GM12878 (cell line): Measurements from ENCODE around the gene IL10. TPM values are rescaled to one million over a fixed set of nuclear protein-coding genes. Genes with fewer than 3 reads are reported as not detected.

Source experiments
- BACH1 ChIP-seq: fragments of 450-650 bp; IDR thresholded peaks from 2 replicates; pipeline ENCODE4 v1.6.1; 2017; ENCODE audit warnings: mild to moderate bottlenecking, borderline replicate concordance
- CHD2 ChIP-seq: IDR thresholded peaks from 2 replicates; pipeline ENCODE4 v1.6.1; 2011; ENCODE audit warnings: low read depth, low read length, improper control_type of control experiment, borderline replicate concordance
- CREB1 ChIP-seq: IDR thresholded peaks from 2 replicates; pipeline ENCODE4 v1.6.1; 2012; ENCODE audit warnings: low read depth, mild to moderate bottlenecking, inconsistent platforms
- FOXM1 ChIP-seq: IDR thresholded peaks from 2 replicates; pipeline ENCODE4 v1.6.1; 2012; ENCODE audit warnings: low read depth, mild to moderate bottlenecking, inconsistent platforms, low read length, moderate library complexity
- HDGF ChIP-seq: fragments of 450-650 bp; IDR thresholded peaks from 2 replicates; pipeline ENCODE4 v1.6.1; 2016; ENCODE audit warnings: antibody characterized with exemption
- IKZF1 ChIP-seq: fragments of 450-650 bp; conservative IDR thresholded peaks from 2 replicates; pipeline ENCODE4 v1.6.1; 2017; ENCODE audit warnings: antibody characterized with exemption, mild to moderate bottlenecking
- IRF4 ChIP-seq: IDR thresholded peaks from 2 replicates; pipeline ENCODE4 v1.6.1; 2011; ENCODE audit warnings: low read depth, low read length
- JUND ChIP-seq: IDR thresholded peaks from 2 replicates; pipeline ENCODE4 v1.6.1; 2012; ENCODE audit warnings: low read depth, mild to moderate bottlenecking, low read length, improper control_type of control experiment, moderate library complexity
- MTA3 ChIP-seq: IDR thresholded peaks from 2 replicates; pipeline ENCODE4 v1.6.1; 2012; ENCODE audit warnings: low read length, inconsistent platforms, borderline replicate concordance
- NFIC ChIP-seq: IDR thresholded peaks from 2 replicates; pipeline ENCODE4 v1.6.1; 2012; ENCODE audit warnings: low read depth, mild to moderate bottlenecking, inconsistent platforms, low read length, moderate library complexity
- PML ChIP-seq: IDR thresholded peaks from 2 replicates; pipeline ENCODE4 v1.6.1; 2012; ENCODE audit warnings: low read length, inconsistent platforms
- SMAD5 ChIP-seq: IDR thresholded peaks from 2 replicates; pipeline ENCODE4 v1.6.1; 2016; ENCODE audit warnings: antibody characterized with exemption, low read depth
- SPI1 ChIP-seq: IDR thresholded peaks from 2 replicates; pipeline ENCODE4 v1.6.1; 2011; ENCODE audit warnings: low read depth, mild to moderate bottlenecking, low read length, moderate library complexity, borderline replicate concordance; ENCODE audit not compliant: insufficient read depth
- SRF ChIP-seq, 2 experiments: IDR thresholded peaks; 2 replicates each; pipeline ENCODE4 v1.6.1; 2011; ENCODE audit warnings: low read depth in 2 of 2, low read length in 2 of 2, mild to moderate bottlenecking in 1 of 2, moderate library complexity in 1 of 2
- TBL1XR1 ChIP-seq: IDR thresholded peaks from 2 replicates; pipeline ENCODE4 v1.6.1; 2012; ENCODE audit warnings: low read depth, low read length, improper control_type of control experiment
- ZNF217 ChIP-seq: fragments of 450-650 bp; IDR thresholded peaks from 2 replicates; pipeline ENCODE4 v1.6.1; 2017; ENCODE audit warnings: antibody characterized with exemption, mild to moderate bottlenecking
- ZSCAN29 ChIP-seq: fragments of 450-650 bp; IDR thresholded peaks from 2 replicates; pipeline ENCODE4 v1.6.1; 2017; ENCODE audit warnings: mild to moderate bottlenecking, moderate library complexity
- polyA plus RNA-seq, 11 experiments: library from polyadenylated mRNA; depleted of rRNA in 4 of 11; unstranded in 6 of 11; stranded (reverse) in 5 of 11; fragments of >200 nt; fragmentation: Nextera tagmentation in 4 of 11; fragmentation: Illumina TruSeq in 1 of 11; extraction: Ambion mirVana in 4 of 11; extraction: Trizol in 1 of 11; gene quantifications; 1 replicate in 1 of 11; 2 replicates in 10 of 11; pipeline versions ENCODE4 v1.2.1 to v1.2.3, GENCODE V29; 2011 to 2016; ENCODE audit warnings: inconsistent platforms in 2 of 11, missing spikeins in 2 of 11, low read depth in 1 of 11
- total RNA-seq, 4 experiments: library from RNA; depleted of rRNA in 3 of 4; stranded (reverse); fragments of >200 nt in 3 of 4; fragmentation: Illumina TruSeq in 1 of 4; extraction: Trizol in 1 of 4; gene quantifications; 2 replicates each; pipeline versions ENCODE4 v1.2.1 to v1.2.3, GENCODE V29; 2013 to 2021
- TF ChIP-seq, protein P1 (sequence below): fragments of 450-650 bp; IDR thresholded peaks from 2 replicates; pipeline ENCODE4 v1.6.1; 2014; ENCODE audit warnings: mild to moderate bottlenecking
- TF ChIP-seq, protein P2 (sequence below): IDR thresholded peaks from 2 replicates; pipeline ENCODE4 v1.6.1; 2012; ENCODE audit warnings: improper control_type of control experiment, low read depth, low read length; ENCODE audit not compliant: insufficient replicate concordance
- TF ChIP-seq, protein P3 (sequence below): IDR thresholded peaks from 2 replicates; pipeline ENCODE4 v1.6.1; 2012; ENCODE audit warnings: low read length, inconsistent platforms
- TF ChIP-seq, protein P4 (sequence below): fragments of 450-650 bp; IDR thresholded peaks from 2 replicates; pipeline ENCODE4 v1.6.1; 2017; ENCODE audit warnings: borderline replicate concordance

IL10 gene
- total and polyA plus RNA-seq, 10 of the 15 experiments (the other 5 are each of a cell fraction or from before 2014, with no cell fraction given), result 0.34 to 5.0 (median 1.1) TPM

DNA sequence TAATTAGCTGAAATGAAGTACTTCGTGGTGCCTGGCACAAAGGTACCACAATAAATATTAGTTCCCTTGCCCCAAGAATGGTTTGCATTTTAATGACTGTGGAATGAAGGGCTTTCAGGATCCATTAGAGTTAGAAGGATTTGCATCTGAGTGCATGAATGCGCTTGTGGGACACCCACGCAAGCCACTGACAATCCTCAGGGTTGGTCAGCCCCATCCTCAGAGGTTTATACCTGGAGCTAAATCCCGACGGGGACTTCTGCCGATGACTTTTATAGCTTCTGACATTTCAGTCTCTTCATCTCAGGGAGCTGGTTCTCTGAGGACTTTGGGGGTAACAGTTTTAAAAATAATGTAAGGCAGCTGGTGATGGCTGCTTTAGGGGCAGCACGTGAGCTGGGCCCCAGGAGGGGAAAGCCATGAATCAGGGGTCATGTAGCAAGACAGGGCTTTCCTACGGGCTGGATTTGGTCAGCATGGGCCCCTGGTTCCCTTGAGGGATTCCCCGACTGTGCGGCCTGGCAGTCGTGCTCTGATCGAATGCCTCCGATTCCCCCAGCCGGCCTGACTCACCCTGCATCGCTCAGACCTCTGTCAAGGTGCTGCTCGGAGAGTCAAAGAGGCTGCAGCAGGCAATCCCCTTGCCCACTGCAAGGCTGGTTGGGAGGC, 20.8 kb upstream of the IL10 start (continued):
- TF ChIP-seq BACH1 (no peak), CREB1 (peak; percentile 65), NFIC (peak; percentile 90), SPI1 (no peak), IRF4 (no peak), MTA3 (peak; percentile 21; the same call in 1 of the 2 replicates), JUND (no peak), IKZF1 (peak; percentile 91), FOXM1 (peak; percentile 60; the same call in 1 of the 2 replicates), TBL1XR1 (peak; percentile 57; the same call in 1 of the 2 replicates), PML (peak; percentile 56; the same call in 1 of the 2 replicates), SMAD5 (no peak), SRF (IDR thresholded peaks at IDR 0.05; ENCODE audit: low read depth in 2 of 2, low read length in 2 of 2) (peak in 1 of 2 experiments; percentile 68; a peak in 1 of 4 replicates), ZNF217 (no peak), ZSCAN29 (no peak), CHD2 (0 out of 2 replicates have a peak, but pooled peaks have one; percentile 22), HDGF (peak; percentile 14; the same call in 1 of the 2 replicates)
- TF ChIP-seq, protein P1, sequence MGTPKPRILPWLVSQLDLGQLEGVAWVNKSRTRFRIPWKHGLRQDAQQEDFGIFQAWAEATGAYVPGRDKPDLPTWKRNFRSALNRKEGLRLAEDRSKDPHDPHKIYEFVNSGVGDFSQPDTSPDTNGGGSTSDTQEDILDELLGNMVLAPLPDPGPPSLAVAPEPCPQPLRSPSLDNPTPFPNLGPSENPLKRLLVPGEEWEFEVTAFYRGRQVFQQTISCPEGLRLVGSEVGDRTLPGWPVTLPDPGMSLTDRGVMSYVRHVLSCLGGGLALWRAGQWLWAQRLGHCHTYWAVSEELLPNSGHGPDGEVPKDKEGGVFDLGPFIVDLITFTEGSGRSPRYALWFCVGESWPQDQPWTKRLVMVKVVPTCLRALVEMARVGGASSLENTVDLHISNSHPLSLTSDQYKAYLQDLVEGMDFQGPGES, result no peak
- TF ChIP-seq, protein P2, sequence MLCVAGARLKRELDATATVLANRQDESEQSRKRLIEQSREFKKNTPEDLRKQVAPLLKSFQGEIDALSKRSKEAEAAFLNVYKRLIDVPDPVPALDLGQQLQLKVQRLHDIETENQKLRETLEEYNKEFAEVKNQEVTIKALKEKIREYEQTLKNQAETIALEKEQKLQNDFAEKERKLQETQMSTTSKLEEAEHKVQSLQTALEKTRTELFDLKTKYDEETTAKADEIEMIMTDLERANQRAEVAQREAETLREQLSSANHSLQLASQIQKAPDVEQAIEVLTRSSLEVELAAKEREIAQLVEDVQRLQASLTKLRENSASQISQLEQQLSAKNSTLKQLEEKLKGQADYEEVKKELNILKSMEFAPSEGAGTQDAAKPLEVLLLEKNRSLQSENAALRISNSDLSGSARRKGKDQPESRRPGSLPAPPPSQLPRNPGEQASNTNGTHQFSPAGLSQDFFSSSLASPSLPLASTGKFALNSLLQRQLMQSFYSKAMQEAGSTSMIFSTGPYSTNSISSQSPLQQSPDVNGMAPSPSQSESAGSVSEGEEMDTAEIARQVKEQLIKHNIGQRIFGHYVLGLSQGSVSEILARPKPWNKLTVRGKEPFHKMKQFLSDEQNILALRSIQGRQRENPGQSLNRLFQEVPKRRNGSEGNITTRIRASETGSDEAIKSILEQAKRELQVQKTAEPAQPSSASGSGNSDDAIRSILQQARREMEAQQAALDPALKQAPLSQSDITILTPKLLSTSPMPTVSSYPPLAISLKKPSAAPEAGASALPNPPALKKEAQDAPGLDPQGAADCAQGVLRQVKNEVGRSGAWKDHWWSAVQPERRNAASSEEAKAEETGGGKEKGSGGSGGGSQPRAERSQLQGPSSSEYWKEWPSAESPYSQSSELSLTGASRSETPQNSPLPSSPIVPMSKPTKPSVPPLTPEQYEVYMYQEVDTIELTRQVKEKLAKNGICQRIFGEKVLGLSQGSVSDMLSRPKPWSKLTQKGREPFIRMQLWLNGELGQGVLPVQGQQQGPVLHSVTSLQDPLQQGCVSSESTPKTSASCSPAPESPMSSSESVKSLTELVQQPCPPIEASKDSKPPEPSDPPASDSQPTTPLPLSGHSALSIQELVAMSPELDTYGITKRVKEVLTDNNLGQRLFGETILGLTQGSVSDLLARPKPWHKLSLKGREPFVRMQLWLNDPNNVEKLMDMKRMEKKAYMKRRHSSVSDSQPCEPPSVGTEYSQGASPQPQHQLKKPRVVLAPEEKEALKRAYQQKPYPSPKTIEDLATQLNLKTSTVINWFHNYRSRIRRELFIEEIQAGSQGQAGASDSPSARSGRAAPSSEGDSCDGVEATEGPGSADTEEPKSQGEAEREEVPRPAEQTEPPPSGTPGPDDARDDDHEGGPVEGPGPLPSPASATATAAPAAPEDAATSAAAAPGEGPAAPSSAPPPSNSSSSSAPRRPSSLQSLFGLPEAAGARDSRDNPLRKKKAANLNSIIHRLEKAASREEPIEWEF, result no peak
- TF ChIP-seq, protein P3, sequence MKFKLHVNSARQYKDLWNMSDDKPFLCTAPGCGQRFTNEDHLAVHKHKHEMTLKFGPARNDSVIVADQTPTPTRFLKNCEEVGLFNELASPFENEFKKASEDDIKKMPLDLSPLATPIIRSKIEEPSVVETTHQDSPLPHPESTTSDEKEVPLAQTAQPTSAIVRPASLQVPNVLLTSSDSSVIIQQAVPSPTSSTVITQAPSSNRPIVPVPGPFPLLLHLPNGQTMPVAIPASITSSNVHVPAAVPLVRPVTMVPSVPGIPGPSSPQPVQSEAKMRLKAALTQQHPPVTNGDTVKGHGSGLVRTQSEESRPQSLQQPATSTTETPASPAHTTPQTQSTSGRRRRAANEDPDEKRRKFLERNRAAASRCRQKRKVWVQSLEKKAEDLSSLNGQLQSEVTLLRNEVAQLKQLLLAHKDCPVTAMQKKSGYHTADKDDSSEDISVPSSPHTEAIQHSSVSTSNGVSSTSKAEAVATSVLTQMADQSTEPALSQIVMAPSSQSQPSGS, result peak; percentile 79
- TF ChIP-seq, protein P4, sequence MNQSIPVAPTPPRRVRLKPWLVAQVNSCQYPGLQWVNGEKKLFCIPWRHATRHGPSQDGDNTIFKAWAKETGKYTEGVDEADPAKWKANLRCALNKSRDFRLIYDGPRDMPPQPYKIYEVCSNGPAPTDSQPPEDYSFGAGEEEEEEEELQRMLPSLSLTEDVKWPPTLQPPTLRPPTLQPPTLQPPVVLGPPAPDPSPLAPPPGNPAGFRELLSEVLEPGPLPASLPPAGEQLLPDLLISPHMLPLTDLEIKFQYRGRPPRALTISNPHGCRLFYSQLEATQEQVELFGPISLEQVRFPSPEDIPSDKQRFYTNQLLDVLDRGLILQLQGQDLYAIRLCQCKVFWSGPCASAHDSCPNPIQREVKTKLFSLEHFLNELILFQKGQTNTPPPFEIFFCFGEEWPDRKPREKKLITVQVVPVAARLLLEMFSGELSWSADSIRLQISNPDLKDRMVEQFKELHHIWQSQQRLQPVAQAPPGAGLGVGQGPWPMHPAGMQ, result no peak
